Stimulated activated naive CD4-positive, alpha-beta T cell treated with Interleukin-2 at 50 U/mL for 16 hours (primary cell): ENCODE results near the gene CASP3.
"Not testable (repeated sequence)": the region's sequence is repeated elsewhere in the genome, so short reads cannot be mapped to it uniquely, and the experiment has no call there.

Experiments used
- DNase-seq: peaks from one replicate; lab custom pipeline; 2025; lab: John Stamatoyannopoulos, UW

Gene CASP3

DNA sequence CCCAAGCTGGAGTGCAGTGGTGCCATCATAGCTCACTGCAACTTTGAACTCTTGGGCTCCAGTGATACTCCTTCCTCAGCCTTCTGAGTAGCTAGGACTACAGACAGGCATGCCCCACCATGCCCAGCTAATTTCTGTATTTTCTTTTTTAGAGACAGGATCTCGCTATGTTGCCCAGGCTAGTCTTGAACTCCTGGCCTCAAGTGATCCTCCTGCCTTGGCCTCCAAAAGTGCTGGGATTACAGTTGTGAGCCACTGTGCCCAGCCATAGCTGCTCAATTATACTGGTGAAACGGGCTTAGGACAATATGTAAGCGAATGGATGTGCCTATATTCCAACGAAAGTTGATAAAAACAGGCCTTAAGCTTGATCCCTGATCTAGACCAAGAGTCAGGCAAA lies 13.1 kb downstream of the CASP3 start:
- DNase-seq: no peak

DNA sequence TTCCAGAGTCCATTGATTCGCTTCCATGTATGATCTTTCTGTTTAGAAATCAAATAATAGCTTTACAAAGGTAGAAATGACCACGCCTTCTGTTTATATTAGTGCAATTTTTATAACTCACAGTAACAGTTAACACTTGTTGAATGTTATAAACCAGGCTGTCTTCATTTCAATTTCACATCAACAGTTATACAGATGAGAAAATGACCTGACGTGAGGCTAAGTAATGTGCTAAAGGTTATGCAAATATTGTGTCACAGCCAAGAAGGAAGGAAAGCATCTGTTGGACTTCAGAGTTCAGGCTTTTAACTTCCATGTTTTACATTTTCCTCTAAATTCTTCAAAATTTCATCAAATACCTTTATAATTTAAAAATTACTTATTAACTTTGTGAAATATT lies 13.9 kb downstream of the CASP3 start:
- DNase-seq: no peak

DNA sequence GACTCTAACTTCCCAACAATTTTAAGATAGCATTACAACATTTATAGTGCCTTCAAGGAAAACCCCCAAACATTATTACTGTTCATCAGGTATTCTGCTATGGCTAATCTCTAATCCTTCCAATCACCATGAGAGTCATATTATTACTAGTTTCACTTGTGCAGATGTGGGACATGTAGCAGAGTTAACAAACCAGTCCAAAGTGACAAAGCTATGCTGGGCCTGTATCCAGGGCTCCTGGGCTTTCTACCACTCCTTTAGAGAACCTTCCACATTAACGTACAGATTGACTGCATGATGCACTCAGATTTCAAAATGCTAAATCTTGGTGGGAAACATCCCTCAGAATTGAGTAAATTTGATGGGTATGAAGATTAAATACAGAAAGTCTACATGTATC lies 16.4 kb downstream of the CASP3 start:
- DNase-seq: no peak

DNA sequence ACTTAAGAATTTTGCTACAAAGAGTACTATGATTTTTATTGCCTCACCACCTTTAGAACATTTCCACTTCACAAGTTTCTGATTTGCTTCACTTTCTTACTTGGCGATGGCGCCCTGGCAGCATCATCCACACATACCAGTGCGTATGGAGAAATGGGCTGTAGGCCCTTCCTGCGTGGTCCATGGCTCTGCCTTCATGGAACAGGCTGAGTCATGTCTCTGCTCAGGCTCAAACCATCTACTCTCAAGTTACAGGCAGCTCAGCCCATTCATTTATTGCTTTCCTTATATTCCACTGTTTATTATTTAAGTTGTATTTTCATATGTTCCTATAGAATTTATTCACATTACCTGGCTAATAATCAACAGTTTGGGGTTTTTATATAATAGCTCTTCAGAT lies 21.1 kb downstream of the CASP3 start:
- no peak for DNase-seq

DNA sequence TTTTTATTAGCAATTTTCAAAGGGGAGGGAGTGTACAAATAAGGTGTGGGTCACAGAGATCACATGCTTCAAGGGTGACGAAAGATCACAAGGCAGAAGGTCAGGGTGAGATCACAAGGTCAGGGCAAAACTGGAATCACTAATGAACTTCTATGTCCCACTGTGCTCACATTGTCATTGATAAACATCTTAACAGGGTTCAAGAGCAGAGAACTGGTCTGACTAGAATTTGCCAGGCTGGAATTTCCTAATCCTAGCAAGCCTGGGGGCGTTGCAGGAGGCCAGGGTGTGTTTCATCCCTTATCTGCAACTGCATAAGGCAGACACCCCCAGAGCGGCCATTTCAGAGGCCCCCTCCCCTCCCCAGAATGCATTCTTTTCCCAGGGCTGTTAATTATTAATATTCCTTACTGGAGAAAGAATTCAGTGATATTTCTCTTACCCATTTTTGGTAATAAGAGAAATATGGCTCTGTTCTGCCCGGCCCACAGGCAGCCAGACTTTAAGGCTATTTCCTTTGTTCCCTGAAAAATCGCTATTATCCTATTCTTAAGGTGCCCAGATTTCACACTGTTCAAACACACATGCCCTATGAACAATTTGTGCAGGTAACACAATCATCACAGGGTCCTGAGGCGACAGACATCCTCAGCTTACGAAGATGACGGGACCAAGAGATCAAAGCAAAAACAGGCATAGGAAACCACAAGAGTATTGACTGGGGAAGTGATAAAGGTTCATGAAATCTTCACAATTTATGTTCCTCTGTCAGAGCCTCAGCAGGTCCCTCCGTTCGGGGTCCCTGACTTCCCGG lies 23.3 kb downstream of the CASP3 start:
- not testable (repeated sequence) for DNase-seq

DNA sequence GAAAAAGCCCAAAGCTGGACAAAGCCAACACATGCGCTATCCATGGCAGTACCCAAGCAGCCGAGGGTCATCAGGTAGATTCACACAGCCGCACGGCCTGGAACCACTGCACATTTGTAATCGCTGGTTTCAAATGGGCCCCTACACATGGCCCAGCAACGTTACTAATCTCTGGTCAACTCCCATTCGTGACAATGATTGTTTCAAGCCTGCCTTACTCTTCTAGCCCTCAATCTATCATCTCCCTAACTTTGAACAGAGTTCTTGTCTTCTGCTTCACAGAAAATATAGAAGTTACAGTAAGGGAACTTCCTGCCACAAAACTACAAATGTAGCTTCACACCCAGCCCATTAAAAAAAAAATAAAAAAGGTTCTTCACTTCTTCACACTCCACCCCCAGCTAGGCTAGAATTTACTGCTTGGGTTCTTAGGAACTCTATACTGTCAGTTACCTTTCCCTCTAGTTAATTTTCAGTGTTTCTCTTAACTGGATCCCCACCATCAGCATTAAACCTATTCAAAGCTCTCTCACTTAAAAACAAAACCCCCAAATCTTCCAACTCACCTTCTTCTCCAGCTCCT lies 24.2 kb downstream of the CASP3 start:
- DNase-seq: no peak

DNA sequence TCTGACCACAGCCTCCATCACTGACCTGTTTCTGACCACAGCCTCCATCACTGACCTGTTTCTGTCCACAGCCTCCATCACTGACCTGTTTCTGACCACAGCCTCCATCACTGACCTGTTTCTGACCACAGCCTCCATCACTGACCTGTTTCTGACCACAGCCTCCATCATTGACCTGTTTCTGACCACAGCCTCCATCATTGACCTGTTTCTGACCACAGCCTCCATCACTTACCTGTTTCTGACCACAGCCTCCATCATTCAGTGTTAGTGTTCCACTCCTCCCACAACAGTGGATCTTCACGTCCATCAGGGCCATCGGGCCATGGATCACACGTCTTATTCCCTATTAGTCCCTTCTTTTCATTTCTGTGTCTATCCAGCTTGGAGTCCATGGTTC lies 24.7 kb downstream of the CASP3 start:
- DNase-seq: not testable (repeated sequence)

DNA sequence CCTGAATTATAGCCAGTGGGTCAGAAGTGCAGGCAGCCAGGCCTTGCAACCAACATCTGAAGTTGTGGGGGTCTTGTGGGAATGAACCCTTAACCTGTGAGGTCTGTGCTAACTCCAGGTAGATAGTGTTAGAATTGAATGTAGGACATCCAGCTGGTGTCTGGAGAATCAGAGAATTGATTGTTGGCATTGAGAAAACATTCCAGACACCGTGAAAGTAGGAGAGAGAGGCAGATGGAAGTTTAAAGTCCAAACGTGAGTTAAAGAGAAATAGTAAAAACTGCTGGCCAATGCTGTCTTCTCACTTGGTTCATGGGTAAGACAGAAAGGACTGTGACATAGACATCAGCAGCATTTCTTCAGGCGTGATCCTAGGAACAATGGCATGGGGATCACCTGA lies 27.7 kb downstream of the CASP3 start:
- no peak for DNase-seq

DNA sequence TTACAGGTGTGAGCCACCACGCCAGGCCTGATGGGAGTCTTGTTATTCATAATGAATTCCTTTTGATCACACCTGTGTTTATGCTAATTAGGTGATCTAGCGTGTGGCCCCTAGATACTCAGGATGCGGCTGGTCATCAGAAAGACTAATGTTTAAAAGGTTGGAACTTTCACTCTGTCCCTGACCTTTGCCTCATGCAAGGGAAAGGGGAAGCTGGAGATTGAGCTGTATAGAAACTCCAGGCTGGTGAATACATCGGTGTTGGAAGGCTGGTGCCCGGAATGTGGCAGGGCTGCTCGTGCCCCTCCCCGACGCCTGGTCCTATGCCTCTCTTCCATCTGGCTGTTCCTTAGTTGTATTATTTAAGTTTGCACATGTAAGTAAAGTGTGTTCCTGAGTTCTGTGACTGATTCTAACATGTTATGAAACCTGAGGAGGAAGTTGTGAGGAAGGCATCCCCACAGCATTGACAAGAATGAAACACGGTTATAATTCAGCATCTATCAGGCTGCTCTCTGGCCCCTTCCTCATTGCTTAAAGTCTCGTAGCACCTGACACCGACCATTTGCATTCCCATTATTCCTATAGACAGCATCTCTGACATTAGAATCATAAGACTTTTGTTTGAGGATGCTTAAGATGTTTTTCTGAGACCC lies 28.9 kb downstream of the CASP3 start:
- no peak for DNase-seq

DNA sequence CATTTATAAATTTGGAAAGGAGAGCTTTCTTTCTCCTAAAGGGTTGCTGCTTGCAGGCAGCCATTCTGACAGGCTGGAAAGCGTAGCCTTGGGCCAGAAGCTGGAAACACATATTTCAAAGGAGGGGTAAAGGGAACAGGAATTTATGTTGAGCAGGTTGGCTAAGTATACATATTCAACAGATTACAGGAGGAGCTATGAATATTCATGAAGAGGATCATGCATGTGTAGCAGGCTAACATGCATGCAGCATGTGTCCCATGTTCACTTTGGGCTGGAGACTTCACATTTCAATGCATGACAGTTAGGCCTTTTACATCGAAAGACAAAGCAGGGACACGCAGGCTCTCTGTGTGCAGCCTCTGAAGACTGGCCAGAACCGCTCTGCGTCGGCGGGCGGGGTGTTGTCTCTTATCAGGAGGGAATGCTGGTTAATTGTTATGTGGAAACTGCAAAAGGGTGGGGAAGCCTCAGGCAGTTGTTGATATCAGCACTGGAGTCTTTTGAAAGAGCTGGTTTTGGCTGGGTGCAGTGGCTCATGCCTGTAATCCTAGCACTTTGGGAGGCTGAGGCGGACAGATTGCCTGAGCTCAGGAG lies 31.5 kb downstream of the CASP3 start:
- DNase-seq: no peak

DNA sequence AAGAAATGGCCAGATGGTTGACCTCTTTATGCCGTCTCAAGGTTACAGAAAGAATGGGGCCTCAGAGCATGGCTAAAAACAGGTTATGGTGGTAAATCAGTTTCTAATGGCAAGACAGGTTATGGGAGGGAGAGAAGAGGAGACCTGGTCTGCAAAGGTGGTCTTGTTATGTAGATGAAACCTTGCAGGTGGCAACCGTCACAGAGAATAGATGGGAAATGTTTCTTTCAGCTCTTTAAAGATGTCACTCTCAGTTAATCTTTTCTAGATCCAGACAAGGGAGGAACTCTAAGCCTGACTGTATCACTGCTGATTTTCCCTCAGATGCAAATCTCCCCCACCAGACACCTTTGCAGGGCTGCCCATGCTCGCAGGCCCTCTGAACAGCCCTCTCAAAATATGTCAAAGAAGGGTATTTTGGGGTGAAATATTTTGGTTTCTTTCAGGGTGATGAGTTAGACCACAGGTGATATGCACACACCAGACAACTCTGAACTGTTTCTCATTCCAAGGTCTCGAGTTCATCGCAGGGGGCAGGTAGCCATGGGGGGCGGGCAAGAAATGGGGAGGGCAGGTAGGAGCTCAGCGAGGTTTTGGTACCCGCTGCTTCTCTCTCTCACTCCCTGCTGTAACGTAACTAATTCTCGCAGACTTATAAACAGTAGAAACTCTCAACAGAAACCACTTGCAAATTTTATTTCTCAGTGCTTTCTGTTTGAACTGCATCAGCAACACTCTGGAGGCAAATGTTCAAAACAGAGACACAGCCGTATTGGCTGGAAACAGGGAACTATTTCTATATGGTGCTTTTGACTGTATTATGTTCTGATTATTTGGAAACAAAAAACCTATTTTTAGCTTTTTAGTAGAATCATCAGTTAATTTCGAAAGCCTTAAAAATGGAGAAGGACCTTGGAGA lies 32.4 kb downstream of the CASP3 start:
- DNase-seq: no peak

DNA sequence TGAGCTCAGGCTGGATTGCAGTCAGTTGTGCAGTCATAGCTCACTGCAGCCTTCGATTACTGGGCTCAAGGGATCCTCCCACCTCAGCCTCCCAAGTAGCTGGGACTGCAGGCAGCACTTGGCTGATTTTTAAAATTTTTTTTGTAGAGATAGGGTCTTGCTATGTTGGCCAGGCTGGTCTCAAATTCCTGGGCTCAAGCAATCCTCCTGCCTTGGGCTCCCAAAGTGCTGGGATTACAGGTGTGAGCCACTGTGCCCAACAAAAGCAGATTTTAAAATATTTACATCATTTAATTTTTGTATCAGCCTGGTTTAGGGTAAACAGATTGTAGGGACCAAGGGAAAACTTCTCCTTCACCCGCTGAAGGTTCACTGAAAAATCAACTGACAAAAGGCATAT lies 33.1 kb downstream of the CASP3 start:
- DNase-seq: not testable (repeated sequence)

DNA sequence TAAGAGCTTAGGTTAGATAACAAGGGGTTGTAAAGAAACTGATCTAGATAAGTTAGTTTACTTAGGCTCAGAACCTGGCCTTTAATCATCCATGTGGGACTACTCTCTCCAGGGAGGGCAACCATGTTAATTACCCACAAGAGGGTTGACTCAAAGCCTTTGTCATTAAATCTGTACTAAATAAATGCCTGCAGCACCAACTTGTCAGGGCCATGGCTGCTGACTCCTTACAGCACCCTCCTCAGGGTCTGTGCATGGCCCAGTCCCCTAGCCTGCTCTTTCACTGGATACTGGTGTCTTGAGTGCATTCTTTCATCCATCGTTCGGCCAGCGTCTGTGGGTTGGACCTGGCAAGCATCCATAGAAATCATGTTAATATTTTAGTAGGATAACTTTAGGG lies 34.7 kb downstream of the CASP3 start:
- no peak for DNase-seq

DNA sequence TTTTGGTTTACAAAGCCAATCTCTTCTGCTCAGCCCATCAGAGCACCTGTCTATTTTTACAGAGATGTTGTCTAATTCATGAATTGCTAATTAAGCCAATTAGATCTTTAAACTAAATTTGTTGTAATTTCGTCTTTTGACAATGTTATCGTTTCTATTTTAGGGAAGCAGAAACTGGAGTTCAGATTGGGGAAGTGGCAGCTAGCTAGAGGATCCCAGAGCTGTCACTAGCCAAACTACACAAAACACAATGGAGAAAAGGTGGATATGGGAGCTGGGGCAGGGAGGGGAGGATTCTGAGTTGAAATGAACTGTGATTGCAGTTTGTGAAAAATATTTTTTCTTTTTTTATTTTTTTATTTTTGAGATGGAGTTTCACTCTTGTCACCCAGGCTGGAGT lies 35.8 kb downstream of the CASP3 start:
- DNase-seq: no peak

DNA sequence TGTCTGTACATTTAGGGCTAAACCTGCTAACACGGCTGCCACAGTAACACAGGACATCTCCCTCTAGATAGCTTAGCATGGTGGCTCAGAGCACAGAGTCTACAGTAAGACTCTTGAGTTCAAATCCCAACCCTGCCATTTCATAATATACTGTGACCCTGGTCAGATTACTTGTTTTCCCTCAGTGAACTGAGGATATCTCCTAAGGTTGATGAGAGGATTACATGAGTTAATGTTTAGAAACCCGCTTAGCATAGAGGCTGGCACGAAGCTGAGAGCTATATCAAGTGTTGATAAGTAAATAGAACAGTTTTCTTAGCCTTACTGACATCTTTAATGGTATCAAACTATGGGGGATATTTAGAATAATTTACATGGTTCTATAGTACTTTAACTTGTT lies 37.2 kb downstream of the CASP3 start:
- DNase-seq: no peak

DNA sequence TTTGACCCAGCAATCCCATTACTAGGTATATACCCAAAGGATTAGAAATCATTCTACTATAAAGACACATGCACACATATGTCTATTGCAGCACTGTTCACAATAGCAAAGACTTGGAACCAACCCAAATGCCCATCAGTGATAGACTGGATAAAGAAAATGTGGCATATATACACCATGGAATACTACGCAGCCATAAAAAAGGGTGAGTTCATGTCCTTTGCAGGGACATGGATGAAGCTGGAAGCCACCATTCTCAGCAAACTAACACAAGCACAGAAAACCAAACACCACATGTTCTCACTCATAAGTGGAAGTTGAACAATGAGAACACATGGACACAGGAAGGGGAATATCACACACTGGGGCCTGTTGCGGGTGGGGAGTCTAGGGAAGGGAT lies 41.8 kb downstream of the CASP3 start:
- not testable (repeated sequence) for DNase-seq

DNA sequence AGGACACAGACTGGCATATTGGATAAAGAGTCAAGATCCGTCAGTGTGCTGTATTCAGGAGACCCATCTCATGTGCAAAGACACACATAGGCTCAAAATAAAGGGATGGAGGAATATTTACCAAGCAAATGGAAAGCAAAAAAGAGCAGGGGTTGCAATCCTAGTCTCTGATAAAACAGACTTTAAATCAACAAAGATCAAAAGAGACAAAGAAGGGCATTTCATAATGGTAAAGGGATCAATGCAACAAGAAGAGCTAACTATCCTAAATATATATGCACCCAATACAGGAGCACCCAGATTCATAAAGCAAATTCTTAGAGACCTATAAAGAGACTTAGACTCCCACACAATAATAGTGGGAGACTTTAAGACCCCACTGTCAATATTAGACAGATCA lies 46.4 kb downstream of the CASP3 start:
- not testable (repeated sequence) for DNase-seq

DNA sequence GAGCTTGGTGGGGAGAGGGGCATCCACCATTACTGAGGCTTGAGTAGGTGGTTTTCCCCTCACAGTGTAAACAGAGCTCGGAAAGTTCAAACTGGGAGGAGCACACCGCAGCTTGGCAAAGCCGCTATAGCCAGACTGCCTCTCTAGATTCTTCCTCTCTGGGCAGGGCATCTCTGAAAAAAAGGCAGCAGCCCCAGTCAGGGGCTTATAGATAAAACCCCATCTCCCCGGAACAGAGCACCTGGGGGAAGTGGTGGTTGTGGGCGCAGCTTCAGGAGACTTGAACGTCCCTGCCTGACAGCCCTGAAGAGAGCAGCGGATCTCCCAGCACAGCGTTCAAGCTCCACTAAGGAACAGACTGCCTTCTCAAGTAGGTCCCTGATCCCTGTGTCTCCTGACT lies 48.3 kb downstream of the CASP3 start:
- not testable (repeated sequence) for DNase-seq

DNA sequence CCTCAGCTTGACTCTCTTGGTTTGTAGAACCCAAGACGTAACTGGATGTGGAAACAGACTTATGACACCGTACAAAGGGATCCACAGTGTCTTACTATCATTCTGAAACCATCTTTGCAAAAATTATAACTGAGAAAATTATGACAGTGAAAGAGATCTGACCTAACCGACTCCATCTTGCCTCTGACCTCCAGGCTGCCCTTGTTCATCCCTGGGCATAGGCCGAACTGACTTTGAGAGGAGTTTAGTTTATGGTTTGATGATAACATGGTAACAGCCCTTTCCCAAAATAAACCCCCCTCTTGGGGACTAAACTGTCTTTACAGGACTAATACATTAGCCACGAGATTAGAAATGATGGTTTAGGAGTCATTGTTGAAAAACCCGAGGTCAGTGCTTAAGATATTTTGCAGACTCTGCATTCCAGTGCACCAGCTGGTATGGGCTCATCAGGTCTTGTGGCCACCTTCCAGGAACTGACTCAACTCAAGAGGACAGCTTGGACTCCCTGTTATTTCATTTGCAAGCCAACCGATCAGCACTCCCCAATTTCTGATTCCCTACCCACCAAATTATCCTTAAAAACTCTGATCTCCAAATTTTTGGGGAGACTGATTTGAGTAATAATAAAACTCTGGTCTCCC lies 49.6 kb downstream of the CASP3 start:
- no peak for DNase-seq

DNA sequence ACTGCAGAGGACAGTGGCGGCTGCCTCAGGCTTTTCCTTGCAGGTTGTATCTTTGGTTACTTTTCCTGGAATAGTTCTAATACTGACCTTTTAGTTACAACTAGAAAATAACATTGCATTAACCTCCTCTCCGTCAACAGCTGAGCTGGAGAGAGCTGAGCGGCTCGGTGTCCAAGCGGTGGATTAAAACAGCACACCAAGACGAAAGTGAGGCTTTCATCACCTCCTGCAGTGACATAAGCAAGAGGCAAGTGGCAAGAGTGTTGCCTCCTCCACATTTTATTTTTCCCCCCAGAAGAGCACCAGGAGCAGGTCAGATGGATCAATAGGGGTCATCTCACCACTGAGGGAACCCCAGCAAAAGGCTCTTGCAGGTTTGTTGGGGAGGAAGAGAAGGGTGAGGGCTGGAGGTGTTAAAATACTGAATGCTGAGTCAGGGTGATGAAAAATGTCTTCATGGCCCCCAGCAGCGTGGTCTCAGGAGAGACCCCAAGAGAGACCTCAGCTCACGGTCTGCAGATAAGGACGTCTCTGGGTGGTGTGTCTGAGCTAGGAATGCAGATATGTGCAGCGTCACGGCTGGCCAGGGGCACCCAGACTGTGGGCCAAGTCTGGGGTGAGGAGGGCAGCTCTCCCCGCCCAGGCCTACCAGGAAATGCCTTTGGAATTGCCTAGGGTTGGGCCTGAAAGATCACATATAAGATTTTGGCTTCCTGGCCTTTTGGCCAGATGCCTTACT lies 50.3 kb downstream of the CASP3 start:
- DNase-seq: no peak
